ENCODE data around the gene TCF4.

- no peak for TF ChIP-seq ZFP30 (CRISPR knock-in tag; IDR thresholded peaks at IDR 0.05)
- no peak for TF ChIP-seq ISL1 (CRISPR knock-in tag; IDR thresholded peaks at IDR 0.05)
- TF ChIP-seq CSDC2 (CRISPR knock-in tag; IDR thresholded peaks at IDR 0.05): no peak
- TF ChIP-seq CSRNP3 (CRISPR knock-in tag; IDR thresholded peaks at IDR 0.05): no peak
- TF ChIP-seq ZFP3 (CRISPR knock-in tag; IDR thresholded peaks at IDR 0.05): no peak
- TF ChIP-seq PPARA (CRISPR knock-in tag; IDR thresholded peaks at IDR 0.05; ENCODE audit: borderline replicate concordance): no peak
- TF ChIP-seq TSHZ2 (CRISPR knock-in tag; IDR thresholded peaks at IDR 0.05): no peak
- no peak for TF ChIP-seq SNAI2 (CRISPR knock-in tag; IDR thresholded peaks at IDR 0.05)
- TF ChIP-seq, protein P1, sequence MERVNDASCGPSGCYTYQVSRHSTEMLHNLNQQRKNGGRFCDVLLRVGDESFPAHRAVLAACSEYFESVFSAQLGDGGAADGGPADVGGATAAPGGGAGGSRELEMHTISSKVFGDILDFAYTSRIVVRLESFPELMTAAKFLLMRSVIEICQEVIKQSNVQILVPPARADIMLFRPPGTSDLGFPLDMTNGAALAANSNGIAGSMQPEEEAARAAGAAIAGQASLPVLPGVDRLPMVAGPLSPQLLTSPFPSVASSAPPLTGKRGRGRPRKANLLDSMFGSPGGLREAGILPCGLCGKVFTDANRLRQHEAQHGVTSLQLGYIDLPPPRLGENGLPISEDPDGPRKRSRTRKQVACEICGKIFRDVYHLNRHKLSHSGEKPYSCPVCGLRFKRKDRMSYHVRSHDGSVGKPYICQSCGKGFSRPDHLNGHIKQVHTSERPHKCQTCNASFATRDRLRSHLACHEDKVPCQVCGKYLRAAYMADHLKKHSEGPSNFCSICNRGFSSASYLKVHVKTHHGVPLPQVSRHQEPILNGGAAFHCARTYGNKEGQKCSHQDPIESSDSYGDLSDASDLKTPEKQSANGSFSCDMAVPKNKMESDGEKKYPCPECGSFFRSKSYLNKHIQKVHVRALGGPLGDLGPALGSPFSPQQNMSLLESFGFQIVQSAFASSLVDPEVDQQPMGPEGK (CRISPR knock-in tag; IDR thresholded peaks at IDR 0.05; ENCODE audit: borderline replicate concordance): no peak
- TF ChIP-seq TOX (CRISPR knock-in tag; IDR thresholded peaks at IDR 0.05; ENCODE audit: borderline replicate concordance): no peak
- TF ChIP-seq RARB (CRISPR knock-in tag; IDR thresholded peaks at IDR 0.05): no peak
- no peak for TF ChIP-seq ZNF565 (CRISPR knock-in tag; conservative IDR thresholded peaks at IDR 0.05; ENCODE audit: low read depth)
These were observed 57.8 kb downstream of the TCF4 start for GRCh38 chr18:55530166-55530565.

Data from SK-N-SH treated with all-trans-retinoic acid at 6 μM for 48 hours (cell line).